Esophagus (tissue), 2 donors: ENCODE results near the gene MYF5. TPM values are rescaled to one million over a fixed set of nuclear protein-coding genes. Genes with fewer than 3 reads are reported as not detected.

Experiments used
- H3K27ac ChIP-seq, 2 donors: one replicate each; pipeline ENCODE4 v1.5.1; 2013; ENCODE audit warnings: low read depth in 2 of 2, mild to moderate bottlenecking in 2 of 2, inconsistent platforms in 1 of 2, low read length in 1 of 2, moderate library complexity in 1 of 2
- H3K27me3 ChIP-seq, 2 donors: one replicate each; pipeline ENCODE4 v1.6.1; 2013; ENCODE audit warnings: low read length in 2 of 2, control low read depth in 1 of 2, mild to moderate bottlenecking in 1 of 2; ENCODE audit not compliant: insufficient read depth in 2 of 2, control insufficient read depth in 1 of 2
- H3K36me3 ChIP-seq, 2 donors: one replicate each; pipeline ENCODE4 v1.6.1; 2013; ENCODE audit warnings: low read length in 1 of 2; ENCODE audit not compliant: control insufficient read depth in 2 of 2, insufficient read depth in 2 of 2
- H3K4me1 ChIP-seq, 2 donors: one replicate each; pipeline ENCODE4 v1.6.1; 2013; ENCODE audit warnings: low read length in 1 of 2; ENCODE audit not compliant: control insufficient read depth in 2 of 2, insufficient read depth in 2 of 2
- H3K4me3 ChIP-seq, 2 donors: one replicate each; pipeline ENCODE4 v1.5.1; 2013; ENCODE audit warnings: low read length in 2 of 2, mild to moderate bottlenecking in 2 of 2, low read depth in 1 of 2, moderate library complexity in 1 of 2
- H3K9me3 ChIP-seq, 2 donors: one replicate each; pipeline ENCODE4 v1.6.1; 2013; ENCODE audit warnings: mild to moderate bottlenecking in 2 of 2, low read depth in 1 of 2, low read length in 1 of 2, moderate library complexity in 1 of 2; ENCODE audit not compliant: control insufficient read depth in 2 of 2, insufficient read depth in 1 of 2
- WGBS, 2 donors: extraction: QIAGEN DNeasy Blood & Tissue Kit; methylation state at CpG; one replicate each; pipeline ENCODE4 v1.1.7; 2013; 5-methylcytosine and 5-hydroxymethylcytosine counted together
- polyA plus RNA-seq, 2 donors: library from polyadenylated mRNA; stranded (reverse); fragments of 200-250 nt; gene quantifications; one replicate each; pipeline ENCODE4 v1.2.3, GENCODE V29; 2013
- donor health status: healthy with polysubstance abuse.
- donor health status: Bipolar disorder and iron deficiency.

The MYF5 gene
- polyA plus RNA-seq, 2 donors = not detected

GRCh38 chr12:80713419-80713818 lies 3.3 kb upstream of the MYF5 start:
- 69 to 82% methylated on average over 4 of the region's 4 CpGs for WGBS, 2 donors
- H3K4me3 ChIP-seq = no peak overlapping the region
- H3K36me3 ChIP-seq = no peaks in the 10 kb centered on the region
- peaks cover 0 to 7% of the 10 kb centered on the region in 2 donors for H3K27me3 ChIP-seq
- H3K4me1 ChIP-seq = peaks cover 0 to 2% of the 10 kb centered on the region in 2 donors
- H3K27ac ChIP-seq = no peak overlapping the region
- H3K9me3 ChIP-seq = peaks cover 0 to 5% of the 10 kb centered on the region in 2 donors

DNA sequence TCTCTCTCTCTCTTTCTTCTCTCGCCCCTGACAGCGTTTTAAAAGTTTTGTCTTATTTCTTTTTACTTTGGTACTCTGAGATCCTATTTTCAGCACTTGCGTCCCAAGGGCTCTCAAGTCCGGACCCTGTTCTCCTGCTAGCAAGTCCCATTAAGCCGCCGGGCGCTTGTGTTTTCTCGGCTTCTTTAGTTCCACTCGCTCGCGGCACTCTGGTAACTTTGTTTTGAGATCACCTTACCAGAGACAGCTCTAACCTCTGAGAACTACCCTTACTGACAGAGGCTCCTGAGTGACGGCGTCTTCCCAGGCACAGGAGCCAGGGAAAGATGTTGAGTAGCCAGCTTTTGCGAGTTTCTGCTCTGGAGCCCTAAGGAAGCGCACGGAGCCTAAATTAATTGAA lies 2.7 kb upstream of the MYF5 start:
- H3K27ac ChIP-seq = no peak overlapping the region
- no peak overlapping the region for H3K4me3 ChIP-seq
- H3K36me3 ChIP-seq = no peaks in the 10 kb centered on the region
- peaks cover 0 to 5% of the 10 kb centered on the region in 2 donors for H3K9me3 ChIP-seq
- H3K27me3 ChIP-seq = peaks cover 0 to 7% of the 10 kb centered on the region in 2 donors
- H3K4me1 ChIP-seq = no peaks in the 10 kb centered on the region
- 22 to 27% methylated on average over 16 of the region's 16 CpGs for WGBS, 2 donors

DNA sequence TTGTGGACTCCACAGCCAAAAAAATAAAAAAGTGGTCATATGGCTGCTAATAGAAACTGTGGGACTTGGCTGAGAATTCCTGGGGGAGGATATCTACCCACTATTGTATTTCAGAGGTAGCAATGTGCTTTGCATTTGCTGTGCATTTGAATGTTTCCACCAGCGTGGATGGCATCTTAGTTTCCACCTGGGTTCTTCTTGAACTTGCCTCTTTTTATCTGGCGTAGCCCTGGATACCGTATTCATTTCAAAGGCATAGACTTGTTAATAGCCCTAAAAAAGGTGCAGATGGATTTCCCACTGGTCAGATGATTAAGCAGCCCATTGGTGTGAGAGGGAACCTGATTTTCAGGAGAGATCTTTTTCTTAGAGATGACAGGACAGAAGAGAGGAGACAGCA lies 1.9 kb upstream of the MYF5 start:
- no peaks in the 10 kb centered on the region for H3K4me1 ChIP-seq
- peaks cover 0 to 5% of the 10 kb centered on the region in 2 donors for H3K27me3 ChIP-seq
- no peaks in the 10 kb centered on the region for H3K36me3 ChIP-seq
- H3K9me3 ChIP-seq = peaks cover 0 to 5% of the 10 kb centered on the region in 2 donors
- H3K27ac ChIP-seq = no peak overlapping the region
- whole genome bisulfite sequencing, 2 donors = 72 to 78% methylated on average over 3 of the region's 3 CpGs
- H3K4me3 ChIP-seq = no peak overlapping the region

DNA sequence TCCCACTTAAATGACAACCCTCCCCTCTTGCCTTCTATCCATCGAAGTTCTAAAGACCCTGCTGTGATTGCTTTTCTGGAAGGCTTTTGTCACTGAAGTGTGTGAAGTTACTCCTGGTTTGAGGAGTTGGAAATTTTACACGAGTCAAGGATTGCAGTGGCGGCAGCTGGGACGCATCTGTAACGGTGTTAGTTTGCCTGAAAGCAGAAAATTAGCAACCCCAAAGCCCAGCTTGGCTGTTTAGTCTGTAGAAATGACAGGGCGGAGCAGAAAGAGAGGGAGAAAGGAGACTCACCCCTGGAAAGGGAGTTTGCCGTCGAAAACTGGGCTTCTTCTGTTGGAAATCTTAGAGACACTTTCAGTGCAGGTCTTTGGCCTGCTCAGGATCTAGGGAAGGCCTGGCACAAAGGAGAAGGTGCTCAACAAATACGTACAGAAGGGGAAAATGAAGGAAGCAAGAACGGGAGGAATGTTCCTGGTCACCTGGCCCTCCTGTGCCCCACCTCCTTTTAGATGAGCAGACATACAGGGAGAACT lies 931 bp upstream of the MYF5 start:
- Histone ChIP-seq H3K36me3 (no peaks in the 10 kb centered on the region), H3K27me3 (peaks cover 0 to 3% of the 10 kb centered on the region in 2 donors), H3K9me3 (peaks cover 0 to 5% of the 10 kb centered on the region in 2 donors), H3K27ac (no peak overlapping the region), H3K4me1 (no peaks in the 10 kb centered on the region), H3K4me3 (no peak overlapping the region)
- 40 to 51% methylated on average over 10 of the region's 10 CpGs for WGBS, 2 donors

- Histone ChIP-seq H3K27me3 (peaks cover 0 to 3% of the 10 kb centered on the region in 2 donors), H3K9me3 (peaks cover 0 to 5% of the 10 kb centered on the region in 2 donors), H3K4me3 (no peak overlapping the region), H3K4me1 (no peaks in the 10 kb centered on the region), H3K27ac (no peak overlapping the region), H3K36me3 (no peaks in the 10 kb centered on the region)
- 76 to 81% methylated on average over 4 of the region's 4 CpGs for WGBS, 2 donors
Observed at GRCh38 chr12:80717856-80718255, 1.1 kb downstream of the MYF5 start.

DNA sequence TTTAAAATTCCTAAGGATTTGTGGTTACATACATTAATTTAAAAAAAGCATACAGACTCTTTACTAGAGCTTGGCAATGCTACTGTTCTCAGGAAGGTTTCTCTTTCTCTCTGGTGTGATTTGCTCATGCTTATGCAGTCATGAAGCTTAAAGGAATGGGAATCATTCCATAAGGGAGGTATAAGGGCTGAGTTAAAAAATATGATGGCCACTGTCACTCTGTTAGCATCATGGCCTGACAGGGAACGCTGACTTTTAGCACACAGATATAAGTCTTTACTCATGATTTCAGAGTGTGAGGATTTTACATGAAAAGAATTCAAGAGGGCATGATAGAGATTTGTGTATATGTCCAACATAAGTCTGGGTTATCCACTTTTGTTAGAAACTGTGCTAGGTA lies 3.8 kb downstream of the MYF5 start:
- 82% methylated on average over 1 of the region's 1 CpG for WGBS, 2 donors
- peaks cover 0 to 3% of the 10 kb centered on the region in 2 donors for H3K27me3 ChIP-seq
- no peaks in the 10 kb centered on the region for H3K4me1 ChIP-seq
- no peak overlapping the region for H3K27ac ChIP-seq
- H3K4me3 ChIP-seq = no peak overlapping the region
- H3K36me3 ChIP-seq = no peaks in the 10 kb centered on the region
- peaks cover 0 to 5% of the 10 kb centered on the region in 2 donors for H3K9me3 ChIP-seq

- Histone ChIP-seq H3K27ac (no peak overlapping the region), H3K9me3 (peaks cover 0 to 5% of the 10 kb centered on the region in 2 donors), H3K4me3 (no peak overlapping the region), H3K27me3 (peaks cover 0 to 3% of the 10 kb centered on the region in 2 donors), H3K4me1 (no peaks in the 10 kb centered on the region), H3K36me3 (no peaks in the 10 kb centered on the region)
- 77 to 79% methylated on average over 3 of the region's 3 CpGs for WGBS, 2 donors
Observed at GRCh38 chr12:80721326-80721725, 4.6 kb downstream of the MYF5 start.

GRCh38 chr12:80745851-80746505 lies 29.3 kb downstream of the MYF5 start:
- Histone ChIP-seq H3K36me3 (no peaks in the 10 kb centered on the region), H3K4me3 (no peak overlapping the region), H3K9me3 (no peaks in the 10 kb centered on the region), H3K27ac (no peak overlapping the region), H3K27me3 (no peaks in the 10 kb centered on the region), H3K4me1 (no peaks in the 10 kb centered on the region)
- WGBS, 2 donors = 64 to 65% methylated on average over 6 of the region's 6 CpGs

DNA sequence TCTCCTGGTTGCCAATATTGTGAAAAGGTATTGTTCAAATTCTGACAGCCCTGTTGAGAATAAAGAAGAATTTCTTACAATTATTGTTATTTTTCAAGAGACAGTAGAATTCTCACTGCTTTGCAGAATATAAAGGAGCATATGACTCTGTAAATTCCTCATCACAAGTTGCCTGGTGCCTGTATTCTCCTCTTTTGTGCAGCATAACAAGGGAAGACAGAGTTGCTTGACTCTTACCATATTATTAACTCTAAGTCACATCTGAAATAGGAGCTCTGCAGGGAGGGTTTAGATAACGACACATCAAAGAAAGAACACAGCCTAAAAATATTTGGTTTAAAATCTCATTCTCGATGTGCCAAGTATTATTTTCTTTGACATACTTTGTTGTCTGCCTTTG lies 31.1 kb downstream of the MYF5 start:
- no peaks in the 10 kb centered on the region for H3K36me3 ChIP-seq
- H3K27ac ChIP-seq = no peak overlapping the region
- H3K27me3 ChIP-seq = no peaks in the 10 kb centered on the region
- WGBS, 2 donors = 51 to 54% methylated on average over 2 of the region's 2 CpGs
- H3K4me3 ChIP-seq = no peak overlapping the region
- H3K9me3 ChIP-seq = no peaks in the 10 kb centered on the region
- no peaks in the 10 kb centered on the region for H3K4me1 ChIP-seq

DNA sequence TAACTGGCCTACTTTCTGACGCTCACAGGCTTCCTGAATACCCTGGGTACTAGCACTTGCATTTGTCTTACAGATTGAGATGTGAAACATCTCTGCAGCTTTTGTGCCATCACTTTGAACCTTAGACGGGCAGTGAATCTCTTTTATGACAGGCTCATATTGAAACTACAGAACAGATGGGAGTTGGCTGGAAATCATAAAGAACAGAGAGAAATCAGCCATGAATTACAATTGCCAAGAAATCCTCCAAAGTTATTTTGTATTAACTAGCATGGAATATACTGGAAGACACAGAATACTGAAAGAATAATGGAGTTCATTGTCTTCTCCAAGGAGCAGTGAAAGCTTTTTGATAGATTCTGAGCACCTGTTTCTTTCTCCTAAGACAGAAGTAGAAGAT lies 32.7 kb downstream of the MYF5 start:
- no peaks in the 10 kb centered on the region for H3K4me1 ChIP-seq
- H3K36me3 ChIP-seq = no peaks in the 10 kb centered on the region
- no peaks in the 10 kb centered on the region for H3K9me3 ChIP-seq
- 67 to 78% methylated on average over 2 of the region's 2 CpGs for WGBS, 2 donors
- H3K4me3 ChIP-seq = no peak overlapping the region
- no peak overlapping the region for H3K27ac ChIP-seq
- H3K27me3 ChIP-seq = no peaks in the 10 kb centered on the region
